Parathyroid adenoma (tissue), 2 donors: ENCODE measurements around the gene GARIN3.

Experiments
- H2AFZ ChIP-seq: fragments of 300-600 bp; sonication (generic); one replicate; pipeline ENCODE4 v1.7.0; 2017; ENCODE audit warnings: antibody characterized with exemption, mild to moderate bottlenecking
- H3K27ac ChIP-seq: fragments of 300-600 bp; sonication (generic); one replicate; pipeline ENCODE4 v1.7.0; 2017
- H3K27me3 ChIP-seq: fragments of 300-600 bp; sonication (generic); one replicate; pipeline ENCODE4 v1.7.0; 2017; ENCODE audit warnings: low read length; ENCODE audit not compliant: control insufficient read depth, insufficient read depth
- H3K36me3 ChIP-seq: fragments of 300-600 bp; sonication (generic); one replicate; pipeline ENCODE4 v1.7.0; 2017; ENCODE audit warnings: low read length; ENCODE audit not compliant: control insufficient read depth, insufficient read depth
- H3K4me1 ChIP-seq: fragments of 300-600 bp; sonication (generic); one replicate; pipeline ENCODE4 v1.7.0; 2017; ENCODE audit warnings: control low read depth
- H3K4me2 ChIP-seq: fragments of 300-600 bp; sonication (generic); one replicate; pipeline ENCODE4 v1.7.0; 2017; ENCODE audit warnings: low read length
- H3K4me3 ChIP-seq: fragments of 300-600 bp; sonication (generic); one replicate; pipeline ENCODE4 v1.7.0; 2017; ENCODE audit warnings: low read depth, low read length
- H3K79me2 ChIP-seq: fragments of 300-600 bp; sonication (generic); one replicate; pipeline ENCODE4 v1.7.0; 2017; ENCODE audit warnings: control low read depth
- H3K9ac ChIP-seq: fragments of 300-600 bp; sonication (generic); one replicate; pipeline ENCODE4 v1.7.0; 2017; ENCODE audit warnings: mild to moderate bottlenecking
- H3K9me3 ChIP-seq: fragments of 300-600 bp; sonication (generic); one replicate; pipeline ENCODE4 v1.7.0; 2017; ENCODE audit warnings: low read length; ENCODE audit not compliant: control insufficient read depth
- TF ChIP-seq, protein P1 (sequence below): fragments of 300-600 bp; sonication (generic); IDR thresholded peaks from one replicate; pipeline ENCODE4 v1.7.0; 2017; ENCODE audit warnings: antibody characterized with exemption, mild to moderate bottlenecking
- donor health status: primary hyperparathyroidism.

Gene GARIN3

DNA sequence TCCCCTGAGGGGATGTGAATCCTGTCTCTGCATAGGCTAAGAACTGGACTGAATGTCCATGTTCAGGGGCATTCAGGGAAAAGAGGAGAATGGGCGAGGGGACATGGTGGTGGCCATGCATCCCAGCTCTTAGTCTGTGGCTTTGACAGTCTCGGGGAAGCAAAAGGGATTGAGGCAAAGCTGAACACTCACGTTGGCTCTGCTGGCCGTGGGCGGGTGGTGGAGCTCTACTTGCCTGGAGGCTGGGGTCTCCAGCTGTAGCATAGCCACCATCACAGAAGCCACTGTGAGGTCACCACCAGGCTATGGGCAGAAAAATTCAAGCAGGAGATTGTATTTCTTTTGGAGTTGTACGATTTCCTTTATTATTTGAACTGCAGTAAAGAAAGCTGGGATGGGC lies 4.1 kb downstream of the GARIN3 start:
- Histone ChIP-seq H3K9ac (no peak overlapping the region), H3K36me3 (no peaks in the 10 kb centered on the region), H3K27ac (no peak overlapping the region), H3K79me2 (no peaks in the 10 kb centered on the region), H3K4me1 (peaks cover 6% of the 10 kb centered on the region), H3K4me2 (no peak overlapping the region), H2AFZ (no peak overlapping the region), H3K4me3 (no peak overlapping the region), H3K9me3 (no peaks in the 10 kb centered on the region), H3K27me3 (no peaks in the 10 kb centered on the region)
- TF ChIP-seq, protein P1, sequence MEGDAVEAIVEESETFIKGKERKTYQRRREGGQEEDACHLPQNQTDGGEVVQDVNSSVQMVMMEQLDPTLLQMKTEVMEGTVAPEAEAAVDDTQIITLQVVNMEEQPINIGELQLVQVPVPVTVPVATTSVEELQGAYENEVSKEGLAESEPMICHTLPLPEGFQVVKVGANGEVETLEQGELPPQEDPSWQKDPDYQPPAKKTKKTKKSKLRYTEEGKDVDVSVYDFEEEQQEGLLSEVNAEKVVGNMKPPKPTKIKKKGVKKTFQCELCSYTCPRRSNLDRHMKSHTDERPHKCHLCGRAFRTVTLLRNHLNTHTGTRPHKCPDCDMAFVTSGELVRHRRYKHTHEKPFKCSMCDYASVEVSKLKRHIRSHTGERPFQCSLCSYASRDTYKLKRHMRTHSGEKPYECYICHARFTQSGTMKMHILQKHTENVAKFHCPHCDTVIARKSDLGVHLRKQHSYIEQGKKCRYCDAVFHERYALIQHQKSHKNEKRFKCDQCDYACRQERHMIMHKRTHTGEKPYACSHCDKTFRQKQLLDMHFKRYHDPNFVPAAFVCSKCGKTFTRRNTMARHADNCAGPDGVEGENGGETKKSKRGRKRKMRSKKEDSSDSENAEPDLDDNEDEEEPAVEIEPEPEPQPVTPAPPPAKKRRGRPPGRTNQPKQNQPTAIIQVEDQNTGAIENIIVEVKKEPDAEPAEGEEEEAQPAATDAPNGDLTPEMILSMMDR, result no peak

DNA sequence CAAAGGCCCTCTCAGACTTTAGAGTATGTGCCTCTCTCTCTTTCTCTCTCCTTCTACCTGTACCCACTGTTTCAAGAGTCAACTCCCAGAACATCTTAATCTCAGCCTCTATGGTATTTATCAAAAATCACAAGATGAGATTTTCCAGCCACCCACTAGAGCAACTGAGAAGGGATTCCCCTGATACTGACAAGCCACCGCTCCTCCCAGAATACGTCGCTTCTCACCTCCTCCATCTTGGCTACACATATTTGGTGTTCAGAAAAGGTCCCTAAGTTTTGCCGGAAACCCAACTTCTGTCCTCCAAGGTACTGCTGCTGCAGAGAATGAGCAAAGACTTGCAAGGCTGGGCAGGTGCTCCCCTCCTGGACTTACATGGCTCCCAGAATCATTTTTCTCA lies 6.1 kb downstream of the GARIN3 start:
- no peaks in the 10 kb centered on the region for H3K79me2 ChIP-seq
- H3K9ac ChIP-seq, result no peak overlapping the region
- H3K4me2 ChIP-seq, result no peak overlapping the region
- no peaks in the 10 kb centered on the region for H3K36me3 ChIP-seq
- no peaks in the 10 kb centered on the region for H3K9me3 ChIP-seq
- peaks cover 6% of the 10 kb centered on the region for H3K4me1 ChIP-seq
- H3K27me3 ChIP-seq, result no peaks in the 10 kb centered on the region
- H2AFZ ChIP-seq, result no peak overlapping the region
- H3K27ac ChIP-seq, result no peak overlapping the region
- no peak overlapping the region for H3K4me3 ChIP-seq
- TF ChIP-seq, protein P1, result no peak

DNA sequence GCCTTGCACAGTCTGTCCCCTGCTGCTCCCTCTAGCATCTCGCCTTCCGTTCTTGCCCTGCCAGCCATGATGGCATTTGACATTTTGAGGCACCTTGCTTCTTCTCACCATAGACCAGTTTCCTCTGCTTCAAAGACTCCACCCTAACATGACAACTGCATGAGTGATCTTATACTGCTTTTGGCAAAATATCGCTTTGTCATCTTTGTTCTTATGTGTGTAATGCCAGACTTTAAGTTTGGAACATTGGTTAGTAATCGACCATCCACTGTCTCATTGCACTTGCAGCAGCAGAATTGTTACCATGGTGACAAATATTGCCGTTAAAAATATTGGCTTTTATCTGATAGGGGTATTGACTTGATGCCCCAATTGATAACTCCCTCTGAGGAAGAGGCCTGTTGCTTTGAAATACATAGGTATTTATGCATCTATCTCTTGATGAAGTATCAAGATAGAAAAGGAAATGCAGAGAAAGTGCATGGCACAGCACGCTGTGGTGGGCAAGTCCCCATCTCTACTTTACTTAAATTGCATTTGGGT lies 6.8 kb downstream of the GARIN3 start:
- no peaks in the 10 kb centered on the region for H3K9me3 ChIP-seq
- no peaks in the 10 kb centered on the region for H3K27me3 ChIP-seq
- TF ChIP-seq, protein P1, result no peak

DNA sequence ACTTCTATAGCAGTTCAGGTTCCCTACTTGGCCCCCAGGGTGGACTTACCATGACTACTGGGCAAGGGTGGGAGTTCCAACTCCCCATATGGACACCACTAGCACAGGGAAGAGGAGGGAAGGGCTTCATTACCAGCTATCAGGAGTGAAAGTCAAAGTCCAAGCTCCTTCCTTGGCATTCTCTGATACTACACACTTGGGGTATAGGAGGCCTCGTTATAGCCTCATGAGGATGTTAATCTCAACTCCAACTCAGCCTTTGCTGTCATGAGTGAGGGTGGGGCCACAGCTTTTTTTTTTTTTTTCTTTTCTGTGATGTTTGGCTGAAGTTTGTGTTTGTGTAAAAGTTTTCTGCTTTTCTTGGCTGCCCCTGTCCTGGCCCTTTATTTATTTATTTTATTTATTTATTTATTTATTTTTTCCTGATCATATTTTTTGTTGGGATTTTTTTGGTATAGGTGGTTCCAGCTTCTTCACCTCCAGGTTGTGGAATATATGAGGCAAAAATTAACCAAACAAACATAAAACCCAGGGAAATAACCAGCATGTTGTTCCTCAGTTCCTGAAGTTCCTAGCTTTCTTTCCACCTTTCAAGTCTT lies 8.7 kb downstream of the GARIN3 start:
- Histone ChIP-seq H3K27me3 (no peaks in the 10 kb centered on the region), H2AFZ (no peak overlapping the region), H3K36me3 (no peaks in the 10 kb centered on the region), H3K79me2 (no peaks in the 10 kb centered on the region), H3K4me2 (no peak overlapping the region), H3K4me1 (peaks cover 6% of the 10 kb centered on the region), H3K9ac (no peak overlapping the region), H3K4me3 (no peak overlapping the region), H3K27ac (no peak overlapping the region), H3K9me3 (no peaks in the 10 kb centered on the region)
- TF ChIP-seq, protein P1, result no peak

More for the DNA sequence above, 6.8 kb downstream of the GARIN3 start:
- peak overlapping the region; percentile 14 for H2AFZ ChIP-seq
- H3K4me1 ChIP-seq, result peaks cover 6% of the 10 kb centered on the region
- H3K27ac ChIP-seq, result no peak overlapping the region
- no peak overlapping the region for H3K4me3 ChIP-seq
- H3K36me3 ChIP-seq, result no peaks in the 10 kb centered on the region
- no peak overlapping the region for H3K4me2 ChIP-seq
- no peak overlapping the region for H3K9ac ChIP-seq
- no peaks in the 10 kb centered on the region for H3K79me2 ChIP-seq

DNA sequence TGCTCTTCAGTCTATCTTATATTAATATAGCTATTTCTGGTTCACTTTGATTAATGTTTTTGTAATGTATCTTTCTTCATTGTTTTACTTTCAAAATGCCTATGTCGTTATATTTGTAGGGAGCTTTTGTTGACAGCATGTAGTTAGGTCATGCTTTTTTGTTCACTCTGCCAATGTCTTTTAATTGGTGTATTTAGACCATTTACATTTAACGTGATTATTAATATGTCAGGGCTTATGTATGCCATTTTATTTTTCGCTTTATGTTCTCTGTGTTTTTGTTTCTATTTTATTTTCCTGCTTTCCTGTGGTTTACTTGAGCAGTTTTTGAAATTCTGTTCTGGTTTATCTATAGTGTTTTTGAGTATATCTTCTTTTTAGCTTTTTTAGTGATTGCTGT lies 10.8 kb downstream of the GARIN3 start:
- Histone ChIP-seq H3K4me1 (peaks cover 6% of the 10 kb centered on the region), H3K27ac (no peak overlapping the region), H3K9ac (no peak overlapping the region), H3K27me3 (no peaks in the 10 kb centered on the region), H3K36me3 (no peaks in the 10 kb centered on the region), H3K4me3 (no peak overlapping the region), H2AFZ (no peak overlapping the region), H3K4me2 (no peak overlapping the region), H3K9me3 (no peaks in the 10 kb centered on the region), H3K79me2 (no peaks in the 10 kb centered on the region)
- TF ChIP-seq, protein P1, result no peak
